MCF 10A (cell line): ENCODE measurements around the gene NSG1. TPM values are rescaled to one million over a fixed set of nuclear protein-coding genes. Genes with fewer than 3 reads are reported as not detected.

Source experiments
- BruUV-seq: library from RNA; stranded (reverse); fragments of 400-500 nt; replicated peaks from 2 replicates; lab custom pipeline; 2021; lab: Mats Ljungman, UMichigan
- CTCF ChIA-PET: fragments of 300-600 bp; sonication (Branson Sonifier 250); formaldehyde crosslinking; extraction: SDS; loops from one replicate; lab custom pipeline; 2021; ENCODE audit warnings: antibody characterized with exemption, inconsistent platforms; lab: Yijun Ruan, JAX
- POLR2A ChIA-PET: fragments of 300-600, 350-650 bp; sonication (Branson Sonifier 250); formaldehyde crosslinking; extraction: SDS; loops from one replicate; lab custom pipeline; 2020; ENCODE audit warnings: antibody characterized with exemption, inconsistent platforms; lab: Yijun Ruan, JAX
- DNase-seq: peaks from one replicate; pipeline ENCODE4 v3.0.0-alpha.2; 2018; ENCODE audit not compliant: unreplicated experiment
- H3K27ac Mint-ChIP-seq: one replicate; pipeline ENCODE4 v1.8.0; 2022; ENCODE audit warnings: mild to moderate bottlenecking, low read depth, mixed read lengths; ENCODE audit not compliant: unreplicated experiment
- H3K27me3 Mint-ChIP-seq: one replicate; pipeline ENCODE4 v1.8.0; 2022; ENCODE audit warnings: mixed read lengths; ENCODE audit not compliant: insufficient read depth, unreplicated experiment
- H3K36me3 Mint-ChIP-seq: one replicate; pipeline ENCODE4 v1.8.0; 2022; ENCODE audit warnings: mild to moderate bottlenecking, moderate library complexity, mixed read lengths; ENCODE audit not compliant: insufficient read depth, unreplicated experiment
- H3K4me1 Mint-ChIP-seq: one replicate; pipeline ENCODE4 v1.8.0; 2022; ENCODE audit warnings: mixed read lengths; ENCODE audit not compliant: insufficient read depth, unreplicated experiment
- H3K4me3 Mint-ChIP-seq: one replicate; pipeline ENCODE4 v1.8.0; 2022; ENCODE audit warnings: mild to moderate bottlenecking, moderate library complexity, mixed read lengths; ENCODE audit not compliant: unreplicated experiment
- H3K9me3 Mint-ChIP-seq: one replicate; pipeline ENCODE4 v1.8.0; 2022; ENCODE audit warnings: mixed read lengths; ENCODE audit not compliant: unreplicated experiment
- CTCF ChIP-seq: fragments of 200-600 bp; IDR thresholded peaks from one replicate; pipeline ENCODE4 v1.8.0; 2022; ENCODE audit warnings: antibody characterized with exemption, mild to moderate bottlenecking; ENCODE audit not compliant: unreplicated experiment
- intact Hi-C: fragments of 100-400 bp; cut with micrococcal nuclease; formaldehyde crosslinking; loops from 2 replicates; pipeline ENCODE4 v1.14.1; 2022
- total RNA-seq: library from RNA; stranded (reverse); gene quantifications from 2 replicates; pipeline ENCODE4 v1.2.3, GENCODE V29; 2022

Gene NSG1
- total RNA-seq, 1 experiment from 2014 or later = 6.7 TPM

GRCh38 chr4:4374388-4375098 is 12.4 kb upstream of the NSG1 start:
- H3K27ac Mint-ChIP-seq = no peak overlapping the region
- peaks cover 27% of the 10 kb centered on the region for H3K27me3 Mint-ChIP-seq
- no TSS peak for BruUV-seq
- CTCF ChIA-PET = interaction anchor here (0.7 to 1.0 kb wide), 2 partner anchors 20 to 56 kb away, joined by 3 read pairs; no protein-coding TSS in a partner anchor
- no peak for TF ChIP-seq CTCF
- peaks cover 11% of the 10 kb centered on the region for H3K36me3 Mint-ChIP-seq
- no peak overlapping the region for H3K4me3 Mint-ChIP-seq
- intact Hi-C loops = no loop called here
- peaks cover 9% of the 10 kb centered on the region for H3K9me3 Mint-ChIP-seq
- POLR2A ChIA-PET = no interaction called here
- no peak for DNase-seq
- H3K4me1 Mint-ChIP-seq = no peaks in the 10 kb centered on the region

GRCh38 chr4:4376074-4376473 is 10.8 kb upstream of the NSG1 start:
- H3K4me1 Mint-ChIP-seq = no peaks in the 10 kb centered on the region
- ChIA-PET CTCF (interaction anchor here (0.6 to 1.5 kb wide), 3 partner anchors 11 to 124 kb away, joined by 3 to 4 read pairs (median 3); no protein-coding TSS in a partner anchor), POLR2A (interaction anchor here (0.6 kb wide), 1 partner anchor 20 kb away, joined by 3 read pairs; no protein-coding TSS in a partner anchor)
- no peak overlapping the region for H3K27ac Mint-ChIP-seq
- H3K4me3 Mint-ChIP-seq = no peak overlapping the region
- intact Hi-C loops = no loop called here
- H3K27me3 Mint-ChIP-seq = peaks cover 27% of the 10 kb centered on the region
- no peak for DNase-seq
- H3K9me3 Mint-ChIP-seq = peaks cover 9% of the 10 kb centered on the region
- TF ChIP-seq CTCF = no peak
- H3K36me3 Mint-ChIP-seq = peaks cover 11% of the 10 kb centered on the region
- no TSS peak for BruUV-seq

DNA sequence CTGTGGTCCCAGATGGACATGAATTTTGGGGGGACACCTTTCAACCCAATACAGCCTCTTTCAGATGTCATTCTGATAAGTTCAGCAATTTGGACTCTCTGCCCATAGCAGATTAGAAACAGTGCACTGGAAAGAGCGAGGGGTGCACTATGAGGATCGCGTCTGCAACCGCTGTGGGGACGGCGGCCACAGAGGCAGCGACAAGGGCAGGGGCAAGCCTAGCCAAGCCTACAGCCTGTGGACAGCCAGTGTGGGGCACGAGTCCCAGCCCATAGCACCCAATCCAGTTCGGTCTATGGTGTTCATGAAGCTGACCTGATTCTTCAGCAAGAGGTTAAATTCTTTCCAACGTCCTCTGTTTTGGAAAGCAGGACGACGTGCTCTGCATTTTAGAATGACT is 9.7 kb upstream of the NSG1 start:
- Mint-ChIP-seq H3K4me3 (no peak overlapping the region), H3K4me1 (no peaks in the 10 kb centered on the region), H3K9me3 (peaks cover 9% of the 10 kb centered on the region), H3K36me3 (peaks cover 5% of the 10 kb centered on the region), H3K27me3 (peaks cover 34% of the 10 kb centered on the region), H3K27ac (no peak overlapping the region)
- no TSS peak for BruUV-seq
- no peak for DNase-seq
- intact Hi-C loops = no loop called here
- ChIA-PET POLR2A (no interaction called here), CTCF (interaction anchor here (1.1 to 1.2 kb wide), 2 partner anchors 12 to 41 kb away, joined by 3 read pairs; no protein-coding TSS in a partner anchor)
- TF ChIP-seq CTCF = no peak

GRCh38 chr4:4377732-4378460 is 9.0 kb upstream of the NSG1 start:
- intact Hi-C loops = no loop called here
- no peak for DNase-seq
- H3K4me1 Mint-ChIP-seq = no peaks in the 10 kb centered on the region
- TF ChIP-seq CTCF = no peak
- H3K27me3 Mint-ChIP-seq = peaks cover 41% of the 10 kb centered on the region
- H3K9me3 Mint-ChIP-seq = peaks cover 9% of the 10 kb centered on the region
- POLR2A ChIA-PET = no interaction called here
- no peak overlapping the region for H3K4me3 Mint-ChIP-seq
- BruUV-seq = no TSS peak
- H3K27ac Mint-ChIP-seq = no peak overlapping the region
- peaks cover 5% of the 10 kb centered on the region for H3K36me3 Mint-ChIP-seq
- CTCF ChIA-PET = interaction anchor here (0.9 to 1.2 kb wide), 2 partner anchors 42 to 53 kb away, joined by 3 read pairs; no protein-coding TSS in a partner anchor
